NCI-H82 treated with DMSO at 0.1 percent for 48 hours (cell line): ENCODE data around the gene FRYL.
"Not testable (repeated sequence)": the region's sequence is repeated elsewhere in the genome, so short reads cannot be mapped to it uniquely, and the experiment has no call there.

Source experiments
- DNase-seq: peaks from one replicate; lab custom pipeline; 2025; ENCODE audit not compliant: unreplicated experiment; lab: John Stamatoyannopoulos, UW

Gene FRYL

DNA sequence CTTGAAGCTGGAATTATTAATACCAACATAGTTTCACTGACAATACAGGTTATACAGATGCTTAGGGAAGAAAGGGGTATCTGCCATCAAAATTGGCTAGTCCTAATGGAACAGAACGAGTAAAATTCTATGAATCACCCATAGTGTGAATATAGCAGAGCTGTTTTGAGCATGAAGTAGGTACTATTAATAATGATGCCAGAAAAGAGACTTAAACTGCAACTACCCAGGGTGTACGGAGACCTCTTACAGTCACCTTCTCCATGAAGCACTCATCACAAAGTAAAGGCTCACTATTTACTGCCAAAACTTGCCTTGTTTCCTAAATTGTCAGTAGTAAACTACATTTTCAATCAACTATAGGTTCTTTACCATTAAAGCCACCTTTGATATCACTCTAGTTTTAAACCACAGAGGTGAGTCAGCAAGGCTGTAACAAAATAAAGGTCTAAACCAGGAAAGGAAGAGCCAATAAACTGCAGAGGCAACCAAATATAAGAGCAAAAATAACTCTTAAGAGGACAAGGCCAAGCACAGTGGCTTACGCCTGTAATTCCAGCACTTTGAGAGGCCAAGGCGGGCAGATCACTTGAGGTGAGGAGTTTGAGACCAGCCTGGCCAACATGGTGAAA is 114.4 kb downstream of the FRYL start:
- no peak for DNase-seq

DNA sequence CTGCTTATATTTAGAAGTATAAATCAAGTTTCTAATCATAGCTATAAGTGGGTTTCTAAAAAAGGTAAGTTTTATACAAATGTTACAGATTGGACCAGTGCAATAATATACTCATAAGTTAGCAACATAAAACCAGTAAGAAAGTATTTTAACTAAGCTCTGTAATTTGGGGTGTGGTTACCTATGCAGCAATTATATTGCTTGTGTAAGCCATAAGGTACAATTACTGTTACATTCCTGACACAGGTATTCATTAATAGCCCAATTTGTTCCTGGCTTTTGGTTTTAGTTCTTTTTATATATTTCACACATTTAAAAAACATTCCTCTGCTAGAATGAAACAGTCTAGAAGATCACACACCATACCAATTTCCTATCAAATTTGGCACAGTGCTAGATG is 115.1 kb downstream of the FRYL start:
- no peak for DNase-seq

DNA sequence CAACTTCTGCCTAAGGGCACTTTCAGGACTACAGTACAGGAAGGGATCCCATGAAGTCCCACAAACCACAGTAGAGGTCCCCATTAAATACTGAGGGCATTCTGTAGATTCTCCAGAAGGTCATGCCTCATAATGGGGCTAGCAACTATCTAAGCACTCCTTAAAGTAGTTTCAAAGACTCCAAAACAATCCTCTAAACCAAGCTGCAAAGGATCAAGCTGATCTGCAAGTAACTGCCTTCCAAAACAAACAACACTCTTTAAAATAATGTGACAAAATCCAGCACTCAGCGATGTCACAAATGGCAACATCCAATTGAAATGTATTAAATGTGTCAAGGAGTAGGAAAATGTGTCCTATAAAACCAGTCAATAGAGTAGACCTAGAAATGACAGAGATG is 118.7 kb downstream of the FRYL start:
- DNase-seq = no peak

DNA sequence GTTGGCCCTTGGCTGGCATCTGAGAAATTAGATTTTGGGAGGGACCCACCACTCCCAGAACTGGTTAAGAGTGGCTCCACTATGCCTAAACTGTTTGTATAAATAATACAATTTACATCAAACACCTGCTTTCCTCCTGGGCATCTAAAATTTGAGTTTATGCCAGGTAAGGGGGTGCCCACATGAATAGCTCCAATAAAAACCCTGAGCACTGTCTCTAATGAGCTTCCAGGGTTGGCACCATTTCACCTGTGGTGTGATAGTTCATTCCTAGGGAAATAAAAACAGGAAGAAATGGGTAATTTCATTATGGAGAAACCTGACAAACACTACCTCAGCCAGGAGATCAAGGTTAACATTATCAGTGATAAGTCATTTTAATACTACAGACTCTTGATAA is 119.7 kb downstream of the FRYL start:
- no peak for DNase-seq

DNA sequence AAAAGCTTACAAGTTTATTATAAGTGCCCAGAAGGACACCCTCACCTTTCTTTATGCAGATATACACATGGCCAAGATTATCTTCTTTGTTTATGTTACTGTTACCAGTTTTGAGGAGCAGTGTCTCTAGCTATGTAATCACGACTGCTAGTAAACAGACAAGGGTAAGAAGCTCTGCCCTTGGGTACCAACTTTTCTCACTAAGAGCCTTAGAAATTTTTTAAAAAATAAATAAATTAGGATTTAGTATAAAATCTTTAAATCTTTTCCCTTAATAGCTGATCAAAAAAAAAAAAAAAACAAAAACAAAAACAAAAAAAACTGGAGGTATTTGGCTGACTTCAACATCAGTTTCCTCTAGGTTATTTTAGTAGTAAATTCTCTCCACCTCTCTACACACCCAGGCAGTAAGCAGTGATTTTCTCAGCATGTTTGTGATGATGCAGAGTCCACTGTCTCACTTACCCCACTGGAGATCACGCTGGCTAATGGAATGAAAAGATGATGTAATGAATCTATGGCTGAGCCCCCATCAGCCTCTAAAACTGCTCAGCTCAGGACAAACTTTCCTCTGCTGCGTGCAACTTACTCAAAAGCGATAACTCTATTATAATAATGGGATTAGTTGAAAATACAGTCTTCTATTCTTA is 125.9 kb downstream of the FRYL start:
- no peak for DNase-seq

- no peak for DNase-seq
Observed at GRCh38 chr4:48653217-48654014, 126.7 kb downstream of the FRYL start.

GRCh38 chr4:48651914-48652313 is 128.2 kb downstream of the FRYL start:
- no peak for DNase-seq

GRCh38 chr4:48649505-48649904 is 130.6 kb downstream of the FRYL start:
- DNase-seq = no peak

DNA sequence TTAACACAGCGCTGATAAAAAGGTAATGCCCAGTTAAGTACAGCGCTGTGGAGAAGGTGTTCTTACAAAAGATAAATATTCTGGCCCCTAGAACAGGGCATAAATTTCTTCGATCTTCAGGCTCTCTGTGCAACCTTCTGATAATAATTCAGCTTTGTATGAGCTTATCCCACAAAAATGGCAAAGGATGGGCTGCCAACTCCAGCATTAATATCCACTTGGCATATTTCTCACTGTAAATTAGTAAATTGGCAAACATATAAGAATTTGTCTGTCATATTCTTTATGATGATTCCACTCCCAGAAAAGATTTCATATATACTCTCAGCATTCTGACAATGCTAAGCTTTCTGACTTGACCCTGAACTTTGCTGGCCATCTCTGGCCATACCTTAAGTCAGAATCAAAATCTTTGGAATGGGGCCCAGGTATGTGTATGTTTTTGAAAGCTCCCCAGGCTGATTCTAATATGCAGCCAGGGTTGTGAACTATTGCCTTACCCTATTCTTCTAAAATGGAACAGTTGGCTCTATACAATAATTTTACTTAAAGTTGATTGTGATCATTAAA is 134.8 kb downstream of the FRYL start:
- no peak for DNase-seq

GRCh38 chr4:48642421-48643374 is 137.4 kb downstream of the FRYL start:
- no peak for DNase-seq

DNA sequence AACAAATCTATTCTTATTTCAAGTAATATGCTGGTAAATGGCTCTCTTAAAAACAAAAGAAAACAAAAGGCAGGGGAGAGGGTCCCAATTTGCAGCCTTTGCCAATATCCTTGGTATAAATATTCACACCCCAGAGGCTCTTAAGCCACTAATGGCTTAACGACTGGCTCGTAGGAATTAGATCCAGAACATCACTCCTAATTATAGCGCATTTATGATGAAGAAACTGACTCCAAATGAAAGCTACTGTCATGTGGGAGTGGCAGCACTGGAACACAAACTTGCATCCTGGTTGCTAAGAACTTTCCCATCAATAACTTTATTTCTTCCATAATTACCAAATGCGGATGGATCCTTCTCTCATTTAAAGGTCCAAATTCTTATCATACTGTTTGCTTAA is 138.7 kb downstream of the FRYL start:
- DNase-seq = no peak

DNA sequence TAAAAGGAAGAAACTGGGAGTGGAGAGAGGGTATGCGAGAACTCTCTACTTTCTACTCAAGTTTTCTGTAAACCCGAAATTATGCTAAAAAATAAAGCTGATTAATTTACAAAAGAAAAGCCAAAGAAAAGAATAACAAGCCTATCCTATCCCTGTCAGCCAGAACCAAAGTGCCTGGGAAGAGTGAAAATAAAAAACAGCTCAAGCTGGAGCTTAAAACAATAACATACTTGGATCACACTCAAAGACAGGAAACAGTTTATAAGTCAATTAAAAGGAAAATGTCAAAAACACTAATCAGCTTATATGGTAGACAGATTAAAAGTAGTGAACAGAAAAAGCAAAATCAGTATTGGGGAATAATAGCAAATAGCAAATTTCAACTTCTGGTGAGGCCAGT is 139.4 kb downstream of the FRYL start:
- DNase-seq = no peak

- no peak for DNase-seq
Observed at GRCh38 chr4:48640225-48640624, 139.9 kb downstream of the FRYL start.

GRCh38 chr4:48639807-48640206 is 140.3 kb downstream of the FRYL start:
- no peak for DNase-seq

- DNase-seq = not testable (repeated sequence)
Observed at GRCh38 chr4:48638586-48638985, 141.5 kb downstream of the FRYL start.

DNA sequence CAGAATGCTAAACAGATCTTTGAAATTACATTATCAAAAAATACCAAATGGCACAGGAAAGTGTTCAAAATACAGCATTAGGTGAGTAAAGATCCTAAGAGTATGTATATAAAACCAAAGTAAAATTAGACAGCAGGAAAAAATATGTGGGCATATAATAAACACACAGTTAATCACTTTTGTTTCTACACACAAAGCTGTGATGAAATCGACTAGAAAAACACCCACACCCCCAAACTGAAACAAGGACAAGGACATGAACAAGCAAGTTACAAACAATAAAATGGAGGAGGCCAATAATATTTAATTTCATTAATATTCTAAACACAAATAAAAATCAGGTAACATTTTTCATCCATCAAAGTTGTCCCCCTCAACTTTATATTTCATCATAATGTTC is 143.2 kb downstream of the FRYL start:
- DNase-seq = no peak

GRCh38 chr4:48635980-48636379 is 144.1 kb downstream of the FRYL start:
- DNase-seq = no peak

GRCh38 chr4:48635310-48635709 is 144.8 kb downstream of the FRYL start:
- DNase-seq = peak; percentile 7

DNA sequence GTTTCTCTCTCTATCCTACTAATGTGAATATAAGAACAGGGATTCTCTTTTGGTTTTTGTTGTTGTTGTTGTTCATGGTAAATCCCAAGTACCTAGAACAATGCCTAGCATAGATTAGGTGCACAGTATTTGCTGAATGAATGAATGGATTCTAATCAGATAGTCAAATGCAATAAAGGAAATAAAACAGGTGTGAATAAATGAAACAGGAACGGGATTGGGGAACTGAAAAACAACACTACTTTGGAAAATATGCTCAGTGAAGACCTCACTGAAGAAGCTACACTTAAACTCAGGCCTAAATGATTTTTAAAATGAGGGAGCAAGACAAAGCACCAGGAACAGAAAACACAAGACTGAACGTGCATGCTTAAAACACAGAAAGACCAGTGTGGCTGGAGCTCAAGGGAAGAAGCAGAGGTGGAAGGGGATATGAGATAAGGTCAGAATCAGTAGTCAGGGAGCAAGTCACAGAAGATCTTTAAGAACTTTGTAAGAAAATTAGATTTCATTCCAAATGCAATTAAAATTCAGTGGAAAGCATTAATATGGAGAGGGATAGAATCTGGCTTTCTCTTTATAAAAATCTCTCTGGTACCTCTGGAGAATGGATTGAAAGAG is 145.3 kb downstream of the FRYL start:
- DNase-seq = no peak

GRCh38 chr4:48633657-48634056 is 146.4 kb downstream of the FRYL start:
- DNase-seq = no peak
